ENCODE measurements around the gene TRMT10B. TPM values are rescaled to one million over a fixed set of nuclear protein-coding genes. Genes with fewer than 3 reads are reported as not detected.

The TRMT10B gene
- polyA plus RNA-seq, 1 experiment: 6.9 TPM

DNA sequence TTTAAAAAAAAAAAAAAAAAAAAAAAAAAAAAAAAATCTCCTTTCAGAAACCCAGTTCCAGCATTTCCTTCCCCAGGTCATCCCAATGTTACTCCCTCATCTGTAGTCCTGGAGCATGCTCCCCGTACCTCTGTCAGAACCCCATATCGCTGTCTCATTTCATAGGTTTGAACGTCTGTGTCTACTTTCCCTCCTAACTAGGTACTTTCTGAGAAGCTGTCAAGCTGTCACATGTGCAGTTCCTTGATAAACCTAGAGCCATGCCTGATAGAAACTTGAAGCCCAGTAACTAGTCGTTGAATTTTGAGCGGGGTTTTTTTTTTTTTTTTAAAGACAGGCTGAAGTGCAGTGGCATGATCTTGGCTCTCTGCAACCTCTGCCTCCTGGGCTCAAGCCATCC, 15.7 kb downstream of the TRMT10B start:
- TF ChIP-seq, protein P1, sequence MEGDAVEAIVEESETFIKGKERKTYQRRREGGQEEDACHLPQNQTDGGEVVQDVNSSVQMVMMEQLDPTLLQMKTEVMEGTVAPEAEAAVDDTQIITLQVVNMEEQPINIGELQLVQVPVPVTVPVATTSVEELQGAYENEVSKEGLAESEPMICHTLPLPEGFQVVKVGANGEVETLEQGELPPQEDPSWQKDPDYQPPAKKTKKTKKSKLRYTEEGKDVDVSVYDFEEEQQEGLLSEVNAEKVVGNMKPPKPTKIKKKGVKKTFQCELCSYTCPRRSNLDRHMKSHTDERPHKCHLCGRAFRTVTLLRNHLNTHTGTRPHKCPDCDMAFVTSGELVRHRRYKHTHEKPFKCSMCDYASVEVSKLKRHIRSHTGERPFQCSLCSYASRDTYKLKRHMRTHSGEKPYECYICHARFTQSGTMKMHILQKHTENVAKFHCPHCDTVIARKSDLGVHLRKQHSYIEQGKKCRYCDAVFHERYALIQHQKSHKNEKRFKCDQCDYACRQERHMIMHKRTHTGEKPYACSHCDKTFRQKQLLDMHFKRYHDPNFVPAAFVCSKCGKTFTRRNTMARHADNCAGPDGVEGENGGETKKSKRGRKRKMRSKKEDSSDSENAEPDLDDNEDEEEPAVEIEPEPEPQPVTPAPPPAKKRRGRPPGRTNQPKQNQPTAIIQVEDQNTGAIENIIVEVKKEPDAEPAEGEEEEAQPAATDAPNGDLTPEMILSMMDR (IDR thresholded peaks at IDR 0.05; ENCODE audit: low read depth, low read length): no peak
- Histone ChIP-seq H3K4me3 (ENCODE audit: low read depth, low read length) (no peak overlapping the region), H3K9me3 (ENCODE audit: control insufficient read depth, insufficient read depth, low read length) (no peaks in the 10 kb centered on the region), H3K27me3 (ENCODE audit: control insufficient read depth, insufficient read depth, low read length) (no peaks in the 10 kb centered on the region), H3K27ac (ENCODE audit: low read depth, low read length) (no peak overlapping the region)
- CTCF ChIA-PET: no interaction called here
- no peak for DNase-seq (ENCODE audit: low read depth, low spot score)
- POLR2A ChIA-PET: no interaction called here

- no peak overlapping the region for H3K4me3 ChIP-seq (ENCODE audit: low read depth, low read length)
- H3K9me3 ChIP-seq (ENCODE audit: control insufficient read depth, insufficient read depth, low read length): no peaks in the 10 kb centered on the region
- TF ChIP-seq, protein P1 (IDR thresholded peaks at IDR 0.05; ENCODE audit: low read depth, low read length): no peak
- ChIA-PET POLR2A (interaction anchor here (0.9 kb wide), 1 partner anchor 10 kb away, joined by 3 read pairs; no protein-coding TSS in a partner anchor), CTCF (no interaction called here)
- DNase-seq (ENCODE audit: low read depth, low spot score): no peak
- no peak overlapping the region for H3K27ac ChIP-seq (ENCODE audit: low read depth, low read length)
- no peaks in the 10 kb centered on the region for H3K27me3 ChIP-seq (ENCODE audit: control insufficient read depth, insufficient read depth, low read length)
These were observed 16.4 kb downstream of the TRMT10B start for GRCh38 chr9:37769995-37770394.

- CTCF ChIA-PET: no interaction called here
- no peak for DNase-seq (ENCODE audit: low read depth, low spot score)
- TF ChIP-seq, protein P1 (IDR thresholded peaks at IDR 0.05; ENCODE audit: low read depth, low read length): no peak
- no peak overlapping the region for H3K27ac ChIP-seq (ENCODE audit: low read depth, low read length)
- H3K9me3 ChIP-seq (ENCODE audit: control insufficient read depth, insufficient read depth, low read length): no peaks in the 10 kb centered on the region
- H3K27me3 ChIP-seq (ENCODE audit: control insufficient read depth, insufficient read depth, low read length): no peaks in the 10 kb centered on the region
- no peak overlapping the region for H3K4me3 ChIP-seq (ENCODE audit: low read depth, low read length)
- POLR2A ChIA-PET: interaction anchor here (1.2 kb wide), 1 partner anchor 8 kb away, joined by 3 read pairs; no protein-coding TSS in a partner anchor
These were observed 21.8 kb downstream of the TRMT10B start for GRCh38 chr9:37775216-37775919.

GRCh38 chr9:37776328-37776727, 22.7 kb downstream of the TRMT10B start:
- Histone ChIP-seq H3K27me3 (ENCODE audit: control insufficient read depth, insufficient read depth, low read length) (no peaks in the 10 kb centered on the region), H3K27ac (ENCODE audit: low read depth, low read length) (peak overlapping the region; percentile 47), H3K4me3 (ENCODE audit: low read depth, low read length) (no peak overlapping the region), H3K9me3 (ENCODE audit: control insufficient read depth, insufficient read depth, low read length) (no peaks in the 10 kb centered on the region)
- ChIA-PET POLR2A (no interaction called here), CTCF (no interaction called here)
- DNase-seq (ENCODE audit: low read depth, low spot score): no peak
- TF ChIP-seq, protein P1 (IDR thresholded peaks at IDR 0.05; ENCODE audit: low read depth, low read length): no peak

DNA sequence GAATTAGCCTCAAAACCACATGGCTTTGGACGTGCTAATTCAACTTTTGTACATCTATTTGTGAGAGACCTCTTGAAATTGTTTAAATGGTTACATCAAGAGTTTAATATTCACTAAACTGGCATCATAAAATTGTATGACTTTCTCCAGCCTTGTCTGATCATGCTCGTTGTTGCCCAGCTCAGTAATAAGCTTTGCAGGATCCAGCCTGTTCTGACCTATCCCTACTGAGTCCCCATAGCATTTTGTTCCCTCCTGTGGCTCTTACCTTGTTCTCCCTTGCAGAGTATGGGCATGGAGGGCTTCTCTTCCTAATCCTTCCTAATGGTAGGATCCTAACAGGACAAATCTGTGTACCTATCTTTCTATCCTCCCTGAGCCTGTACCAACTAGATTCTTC, 24.9 kb downstream of the TRMT10B start:
- no peak overlapping the region for H3K27ac ChIP-seq (ENCODE audit: low read depth, low read length)
- H3K9me3 ChIP-seq (ENCODE audit: control insufficient read depth, insufficient read depth, low read length): no peaks in the 10 kb centered on the region
- TF ChIP-seq, protein P1 (IDR thresholded peaks at IDR 0.05; ENCODE audit: low read depth, low read length): no peak
- CTCF ChIA-PET: no interaction called here
- POLR2A ChIA-PET: no interaction called here
- DNase-seq (ENCODE audit: low read depth, low spot score): no peak
- H3K27me3 ChIP-seq (ENCODE audit: control insufficient read depth, insufficient read depth, low read length): no peaks in the 10 kb centered on the region
- no peak overlapping the region for H3K4me3 ChIP-seq (ENCODE audit: low read depth, low read length)
